Measurements from ENCODE around the gene STXBP6.

DNA sequence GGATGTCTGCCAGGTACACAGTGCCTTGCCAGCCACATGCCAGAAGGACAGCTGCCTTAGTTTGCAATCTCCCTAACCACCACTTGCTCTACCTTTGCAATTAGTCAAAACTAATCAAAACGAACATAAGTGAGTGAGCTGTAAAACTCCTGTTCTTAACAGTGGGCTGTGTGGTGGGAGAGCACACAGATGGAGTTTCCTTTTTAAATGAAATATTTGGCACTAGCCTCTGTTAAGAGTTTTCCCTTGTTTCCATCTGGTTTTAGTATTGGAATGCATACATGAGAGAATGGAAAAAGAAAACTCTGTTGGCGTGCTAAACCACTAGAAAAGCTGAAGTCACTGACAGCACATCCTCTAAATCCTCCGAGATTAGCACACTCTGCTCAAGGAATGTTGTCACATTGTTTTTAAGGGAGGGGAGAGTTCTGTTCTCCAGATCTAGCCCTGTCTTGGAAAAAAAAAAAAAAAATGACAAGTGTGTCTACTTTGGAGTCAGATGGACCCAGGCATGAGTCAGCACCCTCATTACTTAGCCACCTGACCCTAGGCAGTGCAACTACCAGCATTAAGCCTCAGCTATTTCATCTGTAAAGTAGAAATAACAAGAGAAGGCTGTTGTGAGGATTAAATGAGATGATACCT is 83.9 kb downstream of the STXBP6 start:
- TF ChIP-seq, protein P1, sequence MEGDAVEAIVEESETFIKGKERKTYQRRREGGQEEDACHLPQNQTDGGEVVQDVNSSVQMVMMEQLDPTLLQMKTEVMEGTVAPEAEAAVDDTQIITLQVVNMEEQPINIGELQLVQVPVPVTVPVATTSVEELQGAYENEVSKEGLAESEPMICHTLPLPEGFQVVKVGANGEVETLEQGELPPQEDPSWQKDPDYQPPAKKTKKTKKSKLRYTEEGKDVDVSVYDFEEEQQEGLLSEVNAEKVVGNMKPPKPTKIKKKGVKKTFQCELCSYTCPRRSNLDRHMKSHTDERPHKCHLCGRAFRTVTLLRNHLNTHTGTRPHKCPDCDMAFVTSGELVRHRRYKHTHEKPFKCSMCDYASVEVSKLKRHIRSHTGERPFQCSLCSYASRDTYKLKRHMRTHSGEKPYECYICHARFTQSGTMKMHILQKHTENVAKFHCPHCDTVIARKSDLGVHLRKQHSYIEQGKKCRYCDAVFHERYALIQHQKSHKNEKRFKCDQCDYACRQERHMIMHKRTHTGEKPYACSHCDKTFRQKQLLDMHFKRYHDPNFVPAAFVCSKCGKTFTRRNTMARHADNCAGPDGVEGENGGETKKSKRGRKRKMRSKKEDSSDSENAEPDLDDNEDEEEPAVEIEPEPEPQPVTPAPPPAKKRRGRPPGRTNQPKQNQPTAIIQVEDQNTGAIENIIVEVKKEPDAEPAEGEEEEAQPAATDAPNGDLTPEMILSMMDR (IDR thresholded peaks at IDR 0.05) = no peak
- no peak for TF ChIP-seq POLR2A (IDR thresholded peaks at IDR 0.05)

All from uterus (tissue), 2 donors.